Dedifferentiated amniotic fluid mesenchymal stem cell (primary cell): ENCODE data around the gene VTCN1.
A peak's percentile ranks its signal among the peaks of the same experiment; 100 is the strongest.
"Not testable (repeated sequence)": the region's sequence is repeated elsewhere in the genome, so short reads cannot be mapped to it uniquely, and the experiment has no call there.

ENCODE experiments used
- DNase-seq: peaks from one replicate; pipeline ENCODE4 v3.0.0-alpha.2; 2016; ENCODE audit errors: extremely low spot score

Gene VTCN1, protein sequence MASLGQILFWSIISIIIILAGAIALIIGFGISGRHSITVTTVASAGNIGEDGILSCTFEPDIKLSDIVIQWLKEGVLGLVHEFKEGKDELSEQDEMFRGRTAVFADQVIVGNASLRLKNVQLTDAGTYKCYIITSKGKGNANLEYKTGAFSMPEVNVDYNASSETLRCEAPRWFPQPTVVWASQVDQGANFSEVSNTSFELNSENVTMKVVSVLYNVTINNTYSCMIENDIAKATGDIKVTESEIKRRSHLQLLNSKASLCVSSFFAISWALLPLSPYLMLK

GRCh38 chr1:117210831-117211261 is at the start of gene VTCN1:
TSS of gene VTCN1 (minus strand) at chr1:117210927. CDS start at chr1:117210855, 72 bp downstream.
- DNase-seq: no peak

GRCh38 chr1:117258791-117259190 is 48.1 kb upstream of the VTCN1 start:
- DNase-seq: no peak

DNA sequence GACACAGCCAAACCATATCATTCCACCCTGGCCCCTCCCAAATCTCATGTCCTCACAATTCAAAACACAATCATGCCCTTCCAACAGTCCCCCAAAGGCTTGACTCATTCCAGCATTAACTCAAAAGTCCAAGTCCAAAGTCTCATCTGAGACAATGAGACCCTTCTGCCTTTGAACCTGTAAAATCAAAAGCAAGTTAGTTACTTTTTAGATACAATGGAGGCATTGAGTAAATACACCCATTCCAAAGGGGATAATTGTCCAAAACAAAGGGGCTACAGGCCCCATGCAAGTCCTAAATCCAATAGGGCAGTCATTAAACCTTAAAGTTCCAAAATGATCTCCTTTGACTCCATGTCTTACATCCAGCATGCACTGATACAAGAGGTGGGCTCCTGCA is 47.3 kb upstream of the VTCN1 start:
- not testable (repeated sequence) for DNase-seq

DNA sequence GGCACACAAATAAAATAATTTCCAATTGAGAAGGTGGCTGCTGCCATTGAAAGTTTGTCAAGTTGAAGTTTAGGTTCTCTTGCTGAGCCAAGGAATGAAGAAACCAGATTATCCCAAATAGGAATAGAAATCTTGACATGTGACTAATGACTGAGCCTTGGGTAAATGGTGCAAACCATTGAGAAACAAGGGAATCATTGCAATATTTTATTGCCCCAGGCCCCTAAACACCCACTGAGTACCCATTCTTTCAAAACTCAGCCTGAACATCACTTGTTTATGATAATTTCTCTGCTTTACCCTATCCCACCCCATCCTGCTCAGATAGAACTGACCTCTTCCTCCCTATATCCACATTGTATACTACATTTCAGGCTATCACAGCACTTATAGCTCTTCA is 46.6 kb upstream of the VTCN1 start:
- DNase-seq: no peak

DNA sequence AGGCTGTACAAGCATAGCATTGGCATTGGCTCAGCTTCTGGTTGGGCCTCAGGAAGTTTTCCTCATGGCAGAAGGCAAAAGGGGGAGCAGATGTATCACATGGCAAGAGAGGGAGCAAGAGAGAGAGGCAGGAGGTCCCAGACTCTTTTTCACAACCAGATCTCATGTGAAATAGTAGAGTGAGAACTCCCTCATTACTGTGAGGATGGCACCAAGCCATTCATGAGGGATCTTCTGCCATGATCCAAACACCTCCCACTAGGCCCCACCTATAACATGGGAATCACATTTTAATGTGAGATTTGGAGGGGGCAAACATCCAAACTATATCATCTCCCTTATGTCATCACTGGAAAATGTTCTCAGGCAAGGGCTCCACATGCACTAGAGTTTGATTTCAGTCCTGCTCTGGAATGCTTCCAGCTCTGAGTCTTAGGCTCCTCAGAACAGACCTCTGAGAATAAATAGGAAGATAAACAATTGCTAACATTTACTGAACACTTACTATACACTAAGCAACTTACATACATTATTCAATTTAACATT is 39.4 kb upstream of the VTCN1 start:
- DNase-seq: no peak

- DNase-seq: no peak
These were observed 34.2 kb upstream of the VTCN1 start for GRCh38 chr1:117244971-117245370.

- no peak for DNase-seq
These were observed 33.6 kb upstream of the VTCN1 start for GRCh38 chr1:117244306-117244705.

DNA sequence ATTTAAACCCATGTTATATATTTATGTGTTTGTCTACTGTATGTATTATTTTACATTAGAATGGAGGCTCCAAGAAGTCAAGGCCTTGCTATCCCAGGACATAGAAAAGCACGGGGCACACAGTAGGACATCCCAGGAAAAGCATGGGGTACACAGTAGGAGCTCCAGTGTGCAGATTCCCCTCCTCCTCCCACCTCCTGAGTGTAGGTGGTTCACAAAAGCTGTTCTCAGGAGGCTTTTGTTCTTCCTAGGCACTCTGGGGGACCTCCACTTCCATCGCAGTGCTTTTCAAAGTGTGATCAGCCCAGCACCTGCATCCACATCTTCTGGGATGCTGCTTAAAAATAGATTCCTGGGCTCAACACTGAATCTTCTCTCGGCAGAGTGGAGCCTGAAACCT is 30.8 kb upstream of the VTCN1 start:
- no peak for DNase-seq

- no peak for DNase-seq
These were observed 29.8 kb upstream of the VTCN1 start for GRCh38 chr1:117240547-117240946.

DNA sequence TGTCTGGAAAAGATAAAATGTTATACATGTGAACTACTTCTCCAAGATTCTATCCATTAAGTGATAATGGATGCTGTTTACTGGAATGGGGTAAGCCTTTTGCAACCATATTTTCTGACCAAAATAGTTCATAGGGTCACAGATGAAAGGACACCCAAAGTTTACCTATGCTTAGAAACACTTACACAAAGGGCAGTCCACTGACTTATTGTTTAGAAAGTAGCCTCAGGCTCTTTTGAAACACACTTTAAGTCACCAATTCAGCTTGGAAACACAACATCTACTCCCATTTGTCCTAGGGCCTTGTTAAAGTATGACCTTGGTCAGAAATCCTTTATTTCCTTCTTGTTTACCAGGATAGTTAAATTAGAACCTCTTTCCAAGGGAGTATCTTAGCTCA is 28.7 kb upstream of the VTCN1 start:
- no peak for DNase-seq

GRCh38 chr1:117237726-117238381 is 27.1 kb upstream of the VTCN1 start:
- DNase-seq: peak; percentile 32

DNA sequence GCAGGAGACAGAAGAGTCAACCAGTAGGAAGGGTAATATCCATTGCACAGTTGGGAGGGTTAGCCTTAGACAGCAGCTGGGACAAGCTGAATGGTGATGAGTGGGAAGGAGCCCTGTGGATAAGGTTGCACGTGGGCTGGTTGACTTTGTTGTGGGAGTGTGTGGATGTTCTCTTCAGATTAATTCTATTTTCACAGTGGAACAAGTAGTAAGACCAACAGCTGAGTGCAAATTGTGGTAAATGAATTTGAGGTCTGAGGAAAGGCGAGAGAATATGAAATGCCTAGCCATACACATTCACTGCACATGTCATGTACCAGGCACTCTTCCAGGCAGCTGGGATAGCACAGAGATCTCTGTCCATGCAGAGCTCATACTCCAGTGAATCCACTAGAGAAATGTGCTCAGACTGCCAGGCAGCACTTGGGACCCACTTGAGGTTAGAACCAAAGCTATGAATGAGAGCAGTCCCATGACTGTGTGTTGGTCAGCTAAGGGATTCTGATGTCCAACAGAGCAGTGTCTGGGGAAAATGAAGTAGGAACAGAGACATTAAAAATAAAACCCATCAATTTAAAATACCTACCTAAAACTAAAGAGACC is 25.2 kb upstream of the VTCN1 start:
- no peak for DNase-seq

DNA sequence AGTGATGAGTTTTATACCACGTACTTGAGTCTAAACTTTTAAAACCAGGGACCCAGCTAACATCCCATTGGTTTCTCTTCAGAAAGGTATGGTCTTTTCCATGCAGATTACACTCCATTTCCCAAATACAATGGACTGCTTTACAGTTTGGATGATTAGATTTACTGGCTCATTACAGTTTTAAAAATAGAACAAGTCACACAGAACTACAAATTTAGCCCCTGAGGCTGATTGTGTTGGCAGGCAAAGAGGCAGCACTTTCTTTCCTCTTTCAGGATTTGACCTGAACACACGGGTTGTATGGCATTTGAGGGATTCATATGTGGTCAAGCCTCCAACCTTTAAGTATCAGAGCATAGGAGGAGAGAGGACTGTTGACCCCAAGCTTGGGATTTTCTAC is 21.8 kb upstream of the VTCN1 start:
- no peak for DNase-seq

DNA sequence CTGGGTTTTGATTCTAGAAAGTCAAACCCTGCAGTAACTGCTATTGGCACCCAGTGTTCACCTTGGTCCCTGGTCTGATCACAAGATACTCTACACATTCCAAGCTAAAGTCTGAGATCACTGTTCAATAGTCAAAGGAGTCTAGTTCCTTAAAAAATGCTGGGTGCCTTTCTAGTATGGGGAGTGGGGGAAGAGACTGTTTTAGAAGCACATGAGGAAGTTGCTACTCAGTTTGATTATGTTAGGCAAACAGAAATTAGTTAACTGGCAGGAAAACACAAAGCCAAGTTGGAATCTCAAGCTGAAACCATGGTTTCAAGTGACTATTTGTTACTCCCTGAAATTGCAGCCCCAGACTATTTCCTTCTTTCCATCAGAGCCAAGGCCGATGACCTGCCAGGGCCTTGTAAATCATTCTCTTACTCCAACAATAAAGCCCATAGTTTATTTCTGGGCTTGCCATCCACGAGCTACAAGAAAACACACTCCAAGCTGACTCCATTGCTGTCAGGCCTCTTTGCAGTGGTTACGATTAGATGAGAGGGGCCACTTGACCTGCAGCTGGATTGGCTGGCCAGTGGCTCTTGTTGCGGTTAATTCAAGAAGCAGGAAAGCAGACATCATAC is 21.1 kb upstream of the VTCN1 start:
- no peak for DNase-seq

DNA sequence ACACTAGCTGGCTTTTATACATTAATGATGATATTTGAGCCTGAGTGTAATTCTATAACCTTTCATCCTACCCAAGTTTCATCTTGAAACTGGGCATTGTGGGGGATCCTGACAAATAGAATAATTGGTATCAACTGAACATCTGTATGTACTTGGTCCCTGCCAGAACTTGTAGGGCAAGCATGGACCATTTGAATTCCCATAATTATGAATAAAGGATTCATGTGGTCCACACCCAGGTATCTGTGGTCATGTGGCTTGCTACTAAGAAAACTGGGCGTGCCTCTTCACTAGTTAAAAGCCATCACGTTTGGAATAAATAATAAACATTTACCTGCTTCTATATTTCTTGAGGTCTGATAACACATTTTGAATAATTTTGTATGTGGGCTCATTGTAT is 20.6 kb upstream of the VTCN1 start:
- no peak for DNase-seq

DNA sequence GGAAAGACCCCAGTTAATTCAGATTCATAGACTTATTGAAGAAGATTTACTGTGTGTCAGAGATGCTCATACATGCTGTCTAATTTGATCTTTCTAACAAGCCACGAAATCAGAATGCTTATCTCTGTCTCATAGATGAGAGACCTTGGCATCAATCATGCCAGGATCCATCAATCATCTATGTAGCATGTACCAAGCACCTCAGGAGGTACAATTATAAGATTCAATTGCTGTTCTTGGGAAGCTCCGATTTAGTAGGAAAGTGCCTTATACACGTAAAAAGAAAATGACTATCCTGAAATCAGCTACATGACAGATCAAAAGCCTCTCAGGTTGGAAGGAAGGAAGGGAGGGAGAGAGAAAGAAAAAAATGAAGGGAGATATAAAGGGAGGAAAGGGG is 18.5 kb upstream of the VTCN1 start:
- no peak for DNase-seq

DNA sequence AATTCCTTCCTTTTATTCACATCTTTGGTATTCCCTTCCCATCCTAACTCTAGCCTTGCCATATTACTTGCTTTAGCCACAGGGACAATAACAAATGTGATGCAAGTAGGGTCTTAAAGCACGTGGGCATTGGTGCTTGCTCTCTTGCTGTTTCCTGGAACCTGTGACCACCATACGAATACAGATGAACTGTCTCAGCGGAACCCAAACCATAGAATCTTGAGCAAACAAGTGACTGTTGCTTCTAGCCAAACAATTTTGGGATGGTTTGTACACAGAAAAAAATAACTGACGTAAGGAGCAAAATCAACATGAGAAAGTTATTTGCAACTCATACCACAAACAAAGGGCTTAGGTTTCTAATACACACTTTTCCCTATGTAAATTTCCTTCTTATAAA is 15.2 kb upstream of the VTCN1 start:
- no peak for DNase-seq

- no peak for DNase-seq
These were observed 6.0 kb upstream of the VTCN1 start for GRCh38 chr1:117216718-117217117.

GRCh38 chr1:117215733-117216462 is 5.2 kb upstream of the VTCN1 start:
- no peak for DNase-seq

- no peak for DNase-seq
These were observed 4.3 kb upstream of the VTCN1 start for GRCh38 chr1:117215019-117215418.

- DNase-seq: no peak
These were observed 2.3 kb upstream of the VTCN1 start for GRCh38 chr1:117213046-117213445.

GRCh38 chr1:117210386-117210785 is 341 bp downstream of the VTCN1 start:
- DNase-seq: no peak
